ENCODE measurements around the gene MIP. TPM values are rescaled to one million over a fixed set of nuclear protein-coding genes. Genes with fewer than 3 reads are reported as not detected.
"Not testable (repeated sequence)": the region's sequence is repeated elsewhere in the genome, so short reads cannot be mapped to it uniquely, and the experiment has no call there.

Gene MIP
- total RNA-seq, 2 experiments from 2014 or later: not detected

DNA sequence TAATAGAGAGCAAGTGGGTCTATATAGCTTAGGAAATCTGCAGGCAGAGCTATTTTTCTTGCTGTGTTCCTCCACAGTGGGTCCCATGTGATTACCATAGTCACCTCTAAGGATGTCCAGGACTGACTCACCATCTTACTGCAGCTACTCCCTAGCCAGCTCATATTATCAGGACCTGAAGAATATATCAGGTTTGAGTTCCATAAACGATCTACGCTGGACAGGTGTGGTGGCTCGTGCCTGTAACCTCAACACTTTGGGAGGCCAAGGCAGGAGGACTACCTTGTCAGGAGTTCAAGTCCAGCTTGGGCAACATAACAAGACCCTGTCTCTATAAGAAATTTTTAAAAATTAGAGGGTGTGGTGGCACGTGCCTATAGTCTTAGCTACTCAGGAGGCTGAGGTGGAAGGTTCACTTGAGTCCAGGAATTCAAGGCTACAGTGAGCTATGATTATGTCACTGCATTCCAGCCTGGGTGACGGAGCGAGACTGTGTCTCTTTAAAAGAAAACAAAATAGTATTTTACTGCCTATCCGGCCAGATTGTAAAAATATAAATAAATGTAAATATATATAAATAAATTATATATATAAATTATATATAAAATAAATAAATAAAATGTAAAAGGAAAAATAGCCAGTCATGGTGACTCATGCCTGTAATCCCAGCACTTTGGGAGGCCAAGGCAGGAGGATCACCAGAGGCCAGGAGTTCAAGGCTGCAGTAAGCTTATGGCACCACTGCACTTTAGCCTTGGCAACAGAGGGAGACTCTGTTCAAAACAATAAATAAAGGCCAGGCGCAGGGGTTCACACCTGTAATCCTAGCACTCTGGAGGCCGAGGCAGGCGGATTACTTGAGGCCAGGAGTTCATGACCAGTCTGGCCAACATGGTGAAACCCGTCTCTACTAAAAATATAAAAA lies 7.0 kb upstream of the MIP start:
- H3K9me3 Mint-ChIP-seq: no peaks in the 10 kb centered on the region
- CTCF ChIA-PET: interaction anchor here (0.5 to 5.0 kb wide), 9 partner anchors 12 to 272 kb away, joined by 3 to 33 read pairs (median 3); partner anchors contain the start of genes CNPY2, SMARCC2, STAT2 and TIMELESS

DNA sequence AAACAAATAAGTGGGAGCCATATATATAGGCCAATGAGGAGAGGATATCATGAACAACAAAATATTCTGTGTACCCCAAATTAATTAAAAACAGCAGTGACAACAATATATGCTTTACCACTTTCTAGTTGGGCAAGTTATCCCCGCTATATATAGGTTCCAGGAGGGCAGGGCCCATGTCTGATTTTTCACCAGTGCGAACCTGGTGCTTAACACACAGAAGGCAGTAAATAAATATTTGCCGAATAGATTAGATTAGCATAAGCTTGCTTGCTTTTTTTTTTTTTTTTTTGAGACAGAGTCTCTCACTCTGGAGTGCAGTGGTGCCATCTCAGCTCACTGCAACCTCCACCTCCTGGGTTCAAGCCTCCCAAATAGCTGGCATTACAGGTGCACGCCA lies 3.4 kb upstream of the MIP start:
- no peaks in the 10 kb centered on the region for H3K9me3 Mint-ChIP-seq
- H3K27me3 Mint-ChIP-seq (ENCODE audit: low read depth): no peaks in the 10 kb centered on the region
- intact Hi-C loops (cut with micrococcal nuclease): no loop called here
- no peak overlapping the region for H3K4me3 Mint-ChIP-seq
- H3K4me1 Mint-ChIP-seq (ENCODE audit: low read depth): no peaks in the 10 kb centered on the region
- H3K36me3 Mint-ChIP-seq (ENCODE audit: low read depth): no peaks in the 10 kb centered on the region
- CTCF ChIA-PET: interaction anchor here (0.7 to 0.9 kb wide), 2 partner anchors 44 to 65 kb away, joined by 3 read pairs; no protein-coding TSS in a partner anchor
- no peak for DNase-seq
- no peak overlapping the region for H3K27ac Mint-ChIP-seq

More for the DNA sequence above, 7.0 kb upstream of the MIP start:
- no peak for DNase-seq
- H3K4me1 Mint-ChIP-seq (ENCODE audit: low read depth): peaks cover 3% of the 10 kb centered on the region
- intact Hi-C loops (cut with micrococcal nuclease): loop anchor here (10.0 kb wide), 1 partner anchor 717 kb away; the partner anchor contains the start of gene GDF11
- no peak overlapping the region for H3K4me3 Mint-ChIP-seq
- H3K27ac Mint-ChIP-seq: no peak overlapping the region
- no peaks in the 10 kb centered on the region for H3K27me3 Mint-ChIP-seq (ENCODE audit: low read depth)
- H3K36me3 Mint-ChIP-seq (ENCODE audit: low read depth): no peaks in the 10 kb centered on the region

DNA sequence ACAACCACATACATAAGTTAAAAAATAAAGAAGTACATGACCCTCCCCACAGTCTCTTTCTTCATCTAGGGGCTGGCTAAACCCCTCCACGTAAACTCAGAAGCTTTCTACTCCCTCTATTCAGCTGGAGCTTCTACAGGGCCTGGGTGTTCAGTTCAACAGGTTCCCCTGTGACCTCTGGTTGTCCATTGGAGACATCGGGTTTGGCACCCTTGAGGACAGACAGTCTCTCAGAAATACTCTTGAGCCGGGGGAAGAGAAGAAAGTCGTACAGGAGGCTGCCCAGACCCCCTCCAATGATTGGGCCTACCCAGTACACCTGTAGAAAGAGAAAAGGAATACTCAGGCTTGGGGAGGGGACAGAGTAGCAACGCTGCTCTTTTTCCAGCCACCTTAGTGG lies 3.3 kb downstream of the MIP start:
- no peak overlapping the region for H3K4me3 Mint-ChIP-seq
- peaks cover 16% of the 10 kb centered on the region for H3K4me1 Mint-ChIP-seq (ENCODE audit: low read depth)
- no peaks in the 10 kb centered on the region for H3K27me3 Mint-ChIP-seq (ENCODE audit: low read depth)
- CTCF ChIA-PET: interaction anchor here (0.6 to 4.8 kb wide), 2 partner anchors 12 to 212 kb away, joined by 3 to 33 read pairs; no protein-coding TSS in a partner anchor
- no peaks in the 10 kb centered on the region for H3K9me3 Mint-ChIP-seq
- no peak for DNase-seq
- peaks cover 4% of the 10 kb centered on the region for H3K36me3 Mint-ChIP-seq (ENCODE audit: low read depth)
- intact Hi-C loops (cut with micrococcal nuclease): no loop called here
- no peak overlapping the region for H3K27ac Mint-ChIP-seq

- no peaks in the 10 kb centered on the region for H3K27me3 Mint-ChIP-seq (ENCODE audit: low read depth)
- no peak for DNase-seq
- CTCF ChIA-PET: interaction anchor here (1.1 to 4.8 kb wide), 2 partner anchors 13 to 73 kb away, joined by 4 to 33 read pairs; no protein-coding TSS in a partner anchor
- peaks cover 16% of the 10 kb centered on the region for H3K4me1 Mint-ChIP-seq (ENCODE audit: low read depth)
- H3K27ac Mint-ChIP-seq: peak overlapping the region; percentile 96
- peaks cover 4% of the 10 kb centered on the region for H3K36me3 Mint-ChIP-seq (ENCODE audit: low read depth)
- no peak overlapping the region for H3K4me3 Mint-ChIP-seq
- intact Hi-C loops (cut with micrococcal nuclease): no loop called here
- H3K9me3 Mint-ChIP-seq: no peaks in the 10 kb centered on the region
Observed at GRCh38 chr12:56450241-56450640, 4.2 kb downstream of the MIP start.

- Mint-ChIP-seq H3K9me3 (no peaks in the 10 kb centered on the region), H3K4me3 (peak overlapping the region; percentile 89), H3K4me1 (ENCODE audit: low read depth) (peaks cover 16% of the 10 kb centered on the region), H3K27me3 (ENCODE audit: low read depth) (no peaks in the 10 kb centered on the region), H3K27ac (peak overlapping the region; percentile 96), H3K36me3 (ENCODE audit: low read depth) (peaks cover 7% of the 10 kb centered on the region)
- intact Hi-C loops (cut with micrococcal nuclease): loop anchor here (1.0 to 5.0 kb wide), 13 partner anchors 15 to 1073 kb away; partner anchors contain the start of genes CNPY2, CS, DDIT3 and GLS2
- CTCF ChIA-PET: interaction anchor here (1.0 to 4.8 kb wide), 5 partner anchors 9 to 243 kb away, joined by 3 to 33 read pairs (median 5); no protein-coding TSS in a partner anchor
- DNase-seq: no peak
Observed at GRCh38 chr12:56449622-56449984, 4.9 kb downstream of the MIP start.

GRCh38 chr12:56448860-56449621 lies 5.4 kb downstream of the MIP start, which contains the start of gene TIMELESS:
TIMELESS (minus strand) TSS chr12:56449426; CDS start chr12:56434170, 15,256 bp downstream.
- H3K36me3 Mint-ChIP-seq (ENCODE audit: low read depth): peaks cover 11% of the 10 kb centered on the region
- DNase-seq: peak; percentile 90
- CTCF ChIA-PET: interaction anchor here (0.5 to 4.8 kb wide), 7 partner anchors 10 to 243 kb away, joined by 3 to 33 read pairs (median 5); no protein-coding TSS in a partner anchor
- peaks cover 16% of the 10 kb centered on the region for H3K4me1 Mint-ChIP-seq (ENCODE audit: low read depth)
- peaks cover 4% of the 10 kb centered on the region for H3K9me3 Mint-ChIP-seq
- H3K27me3 Mint-ChIP-seq (ENCODE audit: low read depth): no peaks in the 10 kb centered on the region
- peak within 1 kb of the TSS; percentile 96 for H3K27ac Mint-ChIP-seq
- intact Hi-C loops (cut with micrococcal nuclease): loop anchor here (1.0 to 5.0 kb wide), 13 partner anchors 15 to 1073 kb away; partner anchors contain the start of genes CNPY2, CS, DDIT3 and GLS2
- peak within 1 kb of the TSS; percentile 89 for H3K4me3 Mint-ChIP-seq

GRCh38 chr12:56443208-56443607 lies 11.2 kb downstream of the MIP start:
- H3K4me3 Mint-ChIP-seq; H3K9me3 Mint-ChIP-seq; CTCF ChIA-PET; DNase-seq; H3K27me3 Mint-ChIP-seq (ENCODE audit: low read depth); intact Hi-C loops (cut with micrococcal nuclease); H3K27ac Mint-ChIP-seq: not testable (repeated sequence)
- Mint-ChIP-seq H3K36me3 (ENCODE audit: low read depth) (peaks cover 16% of the 10 kb centered on the region), H3K4me1 (ENCODE audit: low read depth) (peaks cover 10% of the 10 kb centered on the region)

GRCh38 chr12:56437430-56438176 lies 16.9 kb downstream of the MIP start:
- CTCF ChIA-PET: interaction anchor here (0.6 kb wide), 1 partner anchor 150 kb away, joined by 3 read pairs; no protein-coding TSS in a partner anchor
- no peak overlapping the region for H3K27ac Mint-ChIP-seq
- H3K4me3 Mint-ChIP-seq: no peak overlapping the region
- H3K4me1 Mint-ChIP-seq (ENCODE audit: low read depth): no peaks in the 10 kb centered on the region
- no peaks in the 10 kb centered on the region for H3K36me3 Mint-ChIP-seq (ENCODE audit: low read depth)
- no peaks in the 10 kb centered on the region for H3K27me3 Mint-ChIP-seq (ENCODE audit: low read depth)
- no peak for DNase-seq
- intact Hi-C loops (cut with micrococcal nuclease): no loop called here
- no peaks in the 10 kb centered on the region for H3K9me3 Mint-ChIP-seq

DNA sequence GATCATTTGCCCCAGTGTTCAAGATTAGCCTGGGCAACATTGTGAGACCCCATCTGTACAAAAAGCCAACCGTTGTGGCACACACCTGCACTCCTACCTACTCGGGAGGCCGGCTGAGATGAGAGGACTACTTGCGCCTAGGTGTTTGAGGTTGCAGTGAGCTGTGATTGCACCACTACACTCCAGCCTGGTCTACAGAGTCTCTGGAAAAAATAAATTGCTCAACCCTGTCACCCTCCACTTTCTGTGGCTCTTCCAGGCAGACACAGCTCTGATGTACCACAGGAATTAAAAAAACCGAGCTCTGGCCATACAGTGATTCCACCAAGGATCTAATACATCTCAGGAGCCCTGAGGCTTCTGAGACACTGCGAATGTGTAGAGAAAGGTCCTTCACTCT lies 19.6 kb downstream of the MIP start:
- no peak for DNase-seq
- CTCF ChIA-PET: interaction anchor here (0.7 kb wide), 1 partner anchor 11 kb away, joined by 3 read pairs; no protein-coding TSS in a partner anchor
- H3K27ac Mint-ChIP-seq: no peak overlapping the region
- H3K4me1 Mint-ChIP-seq (ENCODE audit: low read depth): no peaks in the 10 kb centered on the region
- no peak overlapping the region for H3K4me3 Mint-ChIP-seq
- peaks cover 17% of the 10 kb centered on the region for H3K36me3 Mint-ChIP-seq (ENCODE audit: low read depth)
- no peaks in the 10 kb centered on the region for H3K27me3 Mint-ChIP-seq (ENCODE audit: low read depth)
- intact Hi-C loops (cut with micrococcal nuclease): no loop called here
- H3K9me3 Mint-ChIP-seq: no peaks in the 10 kb centered on the region

DNA sequence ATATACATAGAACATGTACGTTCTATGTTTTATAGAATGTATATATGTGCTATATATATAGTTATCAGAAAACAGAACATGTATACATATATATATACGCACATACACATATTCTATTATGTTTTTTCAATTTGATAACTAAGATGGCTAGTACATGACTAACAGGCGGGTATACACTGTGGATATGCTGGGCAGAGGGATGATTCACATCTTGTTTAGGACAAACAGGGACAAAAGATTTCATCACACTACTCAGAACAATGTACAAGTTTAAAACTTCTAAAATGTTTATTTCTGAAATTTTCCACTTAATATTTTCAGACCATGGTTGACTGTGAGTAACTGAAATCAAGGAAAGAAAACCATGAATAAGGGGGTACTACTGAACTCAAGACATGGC lies 22.6 kb downstream of the MIP start:
- Mint-ChIP-seq H3K36me3 (ENCODE audit: low read depth) (peaks cover 40% of the 10 kb centered on the region), H3K27me3 (ENCODE audit: low read depth) (no peaks in the 10 kb centered on the region), H3K9me3 (no peaks in the 10 kb centered on the region), H3K27ac (no peak overlapping the region), H3K4me3 (no peak overlapping the region), H3K4me1 (ENCODE audit: low read depth) (no peaks in the 10 kb centered on the region)
- DNase-seq: no peak
- CTCF ChIA-PET: interaction anchor here (0.6 to 1.8 kb wide), 2 partner anchors 32 to 46 kb away, joined by 3 to 5 read pairs; no protein-coding TSS in a partner anchor
- intact Hi-C loops (cut with micrococcal nuclease): no loop called here

DNA sequence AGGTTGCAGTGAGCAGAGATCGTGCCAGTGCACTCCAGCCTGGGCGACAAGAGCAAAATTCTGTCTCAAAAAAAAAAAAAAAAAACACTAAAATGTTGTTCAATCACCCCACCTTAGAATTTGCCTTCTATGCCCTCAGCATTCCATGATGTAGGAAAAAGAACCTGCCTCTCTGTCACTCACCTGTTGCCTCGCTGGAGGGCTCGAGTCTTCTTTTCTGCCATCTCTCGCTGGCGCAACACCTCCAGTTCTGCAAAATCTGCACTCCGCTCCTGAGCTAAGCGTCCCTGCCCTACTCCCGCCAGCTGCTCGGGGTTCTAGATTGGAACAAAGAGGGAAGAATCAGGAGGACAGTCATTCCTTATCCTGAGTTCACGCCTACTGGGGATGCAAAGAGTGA lies 23.2 kb downstream of the MIP start:
- intact Hi-C loops (cut with micrococcal nuclease): no loop called here
- no peak overlapping the region for H3K27ac Mint-ChIP-seq
- no peaks in the 10 kb centered on the region for H3K27me3 Mint-ChIP-seq (ENCODE audit: low read depth)
- H3K4me1 Mint-ChIP-seq (ENCODE audit: low read depth): no peaks in the 10 kb centered on the region
- no peak overlapping the region for H3K4me3 Mint-ChIP-seq
- DNase-seq: no peak
- peaks cover 42% of the 10 kb centered on the region for H3K36me3 Mint-ChIP-seq (ENCODE audit: low read depth)
- H3K9me3 Mint-ChIP-seq: no peaks in the 10 kb centered on the region
- CTCF ChIA-PET: no interaction called here

Measured in activated naive CD4-positive, alpha-beta T cell treated with anti-CD3 and anti-CD28 coated beads for 36 hours (primary cell).